K562 (cell line): Measurements from ENCODE around the gene GKN1. TPM values are rescaled to one million over a fixed set of nuclear protein-coding genes. Genes with fewer than 3 reads are reported as not detected.

Source experiments
- ATAC-seq: fragments of 200-7000 bp; cut with Tn5 transposase; 3 replicates; pipeline ENCODE4 v1.9.1; 2020; ENCODE audit warnings: moderate library complexity
- BruUV-seq: library from RNA; stranded (reverse); fragments of 400-500 nt; replicated peaks from 2 replicates; lab custom pipeline; 2021; lab: Mats Ljungman, UMichigan
- CTCF ChIA-PET: fragments of 300-600 bp; formaldehyde crosslinking; extraction: SDS; loops from one replicate; lab custom pipeline; 2021; ENCODE audit warnings: low intra/inter-chr PET ratio; lab: Yijun Ruan, JAX
- POLR2A ChIA-PET: fragments of 300-600, 350-650 bp; sonication (Branson Sonifier 250); formaldehyde crosslinking; extraction: SDS; loops from one replicate; lab custom pipeline; 2021; ENCODE audit warnings: antibody characterized with exemption, inconsistent platforms; lab: Yijun Ruan, JAX
- DNase-seq, 4 experiments: peaks; one replicate each; pipeline versions ENCODE4 v3.0.0 to v3.0.0-alpha.2; 2011 to 2018; ENCODE audit warnings: low spot score in 3 of 4, mixed read lengths in 3 of 4; ENCODE audit errors: extremely low read depth in 1 of 4
- FAIRE-seq: peaks from 2 replicates; lab custom pipeline; 2011; peaks lifted over from hg19 to GRCh38; lab: Jason Lieb, UNC
- H2AFZ ChIP-seq: 2 replicates; pipeline ENCODE4 v1.6.0; 2011; ENCODE audit warnings: low read depth, low read length, control low read depth, inconsistent platforms
- H3K27ac ChIP-seq: fragments of 200-600 bp; 3 replicates; pipeline ENCODE4 v1.8.0; 2011; ENCODE audit warnings: low read depth, mild to moderate bottlenecking, control low read depth, inconsistent platforms, low read length, moderate library complexity, mixed read lengths; ENCODE audit errors: extremely low read depth
- H3K27me3 ChIP-seq, 2 experiments: fragments of 300-600 bp in 1 of 2; 2 replicates in 1 of 2; 3 replicates in 1 of 2; pipeline versions ENCODE4 v1.6.0 to v1.8.0; 2011; ENCODE audit warnings: inconsistent platforms in 2 of 2, low read length in 2 of 2, mild to moderate bottlenecking in 1 of 2, mixed read lengths in 1 of 2, moderate library complexity in 1 of 2; ENCODE audit not compliant: control insufficient read depth in 2 of 2, insufficient read depth in 2 of 2
- H3K36me3 ChIP-seq: fragments of 300-600 bp; 3 replicates; pipeline ENCODE4 v1.8.0; 2011; ENCODE audit warnings: mild to moderate bottlenecking, low read length, inconsistent platforms; ENCODE audit not compliant: control insufficient read depth, insufficient read depth
- H3K4me1 ChIP-seq, 2 experiments: fragments of 200-600 bp in 1 of 2; replicated peaks in 1 of 2; 2 replicates in 1 of 2; 3 replicates in 1 of 2; pipeline versions ENCODE4 v1.5.1 to v1.8.0; 2011; ENCODE audit warnings: inconsistent platforms in 2 of 2, low read length in 2 of 2, mild to moderate bottlenecking in 1 of 2, mixed read lengths in 1 of 2, moderate library complexity in 1 of 2; ENCODE audit not compliant: control insufficient read depth in 2 of 2, insufficient read depth in 2 of 2
- H3K4me2 ChIP-seq: 2 replicates; pipeline ENCODE4 v1.6.1; 2011; ENCODE audit warnings: low read length, control low read depth, inconsistent platforms, mixed read lengths; ENCODE audit not compliant: insufficient read depth
- H3K4me3 ChIP-seq: fragments of 200-600 bp; sonication (generic), shearing (Covaris generic); 2 replicates; pipeline ENCODE4 v1.5.1; 2016; ENCODE audit warnings: control low read depth, inconsistent platforms
- H3K79me2 ChIP-seq: fragments of 200-600 bp; 3 replicates; pipeline ENCODE4 v1.8.0; 2011; ENCODE audit warnings: low read length, inconsistent platforms; ENCODE audit not compliant: control insufficient read depth, insufficient read depth
- H3K9ac ChIP-seq, 2 experiments: 2 replicates each; pipeline versions ENCODE4 v1.6.0 to v1.6.1; 2011; ENCODE audit warnings: low read depth in 2 of 2, low read length in 2 of 2, control low read depth in 1 of 2, inconsistent platforms in 1 of 2, mild to moderate bottlenecking in 1 of 2, mixed read lengths in 1 of 2; ENCODE audit not compliant: insufficient read depth in 1 of 2
- H3K9me1 ChIP-seq: one replicate; pipeline ENCODE4 v1.6.0; 2011; ENCODE audit warnings: inconsistent platforms, mild to moderate bottlenecking, low read length, moderate library complexity; ENCODE audit not compliant: control insufficient read depth, insufficient read depth
- H3K9me3 ChIP-seq: replicated peaks from 2 replicates; pipeline ENCODE4 v1.5.1; 2011; ENCODE audit warnings: low read depth, low read length, inconsistent platforms; ENCODE audit not compliant: control insufficient read depth, insufficient read depth
- H4K20me1 ChIP-seq: replicated peaks from 2 replicates; pipeline ENCODE4 v1.6.1; 2011; ENCODE audit warnings: low read length, inconsistent platforms, mixed read lengths; ENCODE audit not compliant: control insufficient read depth, insufficient read depth
- ARID4B ChIP-seq: sonication (generic); formaldehyde crosslinking; IDR thresholded peaks from 2 replicates; pipeline ENCODE4 v1.8.0; 2022; ENCODE audit warnings: mild to moderate bottlenecking, missing genetic modification reagents
- BRF2 ChIP-seq: IDR thresholded peaks from 3 replicates; pipeline ENCODE4 v1.6.1; 2011; ENCODE audit warnings: borderline replicate concordance, mild to moderate bottlenecking; ENCODE audit not compliant: insufficient read length, insufficient read depth
- CTBP1 ChIP-seq: fragments of 450-650 bp; IDR thresholded peaks from 2 replicates; pipeline ENCODE4 v1.6.1; 2016; ENCODE audit warnings: borderline replicate concordance
- HOXB6 ChIP-seq: fragments of 250-450 bp; sonication (Bioruptor Pico); IDR thresholded peaks from 2 replicates; pipeline ENCODE4 v1.5.1; 2022; ENCODE audit warnings: mild to moderate bottlenecking, borderline replicate concordance
- NUFIP1 ChIP-seq: fragments of 450-650 bp; IDR thresholded peaks from 2 replicates; pipeline ENCODE4 v1.6.1; 2018; ENCODE audit not compliant: partially characterized antibody
- RAD21 ChIP-seq, 2 experiments: fragments of 250-450 bp in 1 of 2; fragments of 450-650 bp in 1 of 2; sonication (Bioruptor Pico) in 1 of 2; formaldehyde crosslinking in 1 of 2; IDR thresholded peaks in 1 of 2; conservative IDR thresholded peaks in 1 of 2; 2 replicates each; pipeline versions ENCODE4 v1.4.0 to v1.8.0; 2020 to 2022; ENCODE audit warnings: mild to moderate bottlenecking in 2 of 2, moderate library complexity in 1 of 2
- SOX6 ChIP-seq: fragments of 450-650 bp; IDR thresholded peaks from 2 replicates; pipeline ENCODE4 v1.6.1; 2014; ENCODE audit warnings: mild to moderate bottlenecking
- TAF9B ChIP-seq: fragments of 450-650 bp; IDR thresholded peaks from 2 replicates; pipeline ENCODE4 v1.6.1; 2018; ENCODE audit warnings: mild to moderate bottlenecking; ENCODE audit not compliant: partially characterized antibody
- TCF15 ChIP-seq: fragments of 250-450 bp; sonication (Bioruptor Pico); IDR thresholded peaks from 2 replicates; pipeline ENCODE4 v1.8.0; 2022; ENCODE audit warnings: moderate library complexity, mild to moderate bottlenecking, inconsistent platforms
- ZNF518B ChIP-seq: fragments of 250-450 bp; sonication (Bioruptor Pico); IDR thresholded peaks from 2 replicates; pipeline ENCODE4 v1.5.0; 2021; ENCODE audit warnings: mild to moderate bottlenecking, moderate library complexity
- whole genome bisulfite sequencing: fragments of 100-300 bp; shearing (Covaris generic); methylation state at CpG from one replicate; pipeline ENCODE4 v1.1.6; 2016; ENCODE audit warnings: low coverage, mixed read lengths; ENCODE audit not compliant: insufficient coverage; ENCODE audit errors: missing lambda C conversion rate; 5-methylcytosine and 5-hydroxymethylcytosine counted together
- in situ Hi-C: fragments of 300-500 bp; cut with MboI; formaldehyde crosslinking; loops from 4 replicates; pipeline ENCODE4 v1.15.0; 2018; ENCODE audit warnings: inconsistent platforms, mixed read lengths
- intact Hi-C: fragments of 100-400 bp; cut with micrococcal nuclease; formaldehyde crosslinking; loops from 2 replicates; pipeline ENCODE4 v1.14.2; 2022
- polyA plus RNA-seq, 8 experiments: library from polyadenylated mRNA; depleted of rRNA in 4 of 8; stranded (reverse) in 5 of 8; unstranded in 3 of 8; fragments of >200 nt; fragmentation: Nextera tagmentation in 2 of 8; fragmentation: Illumina TruSeq in 1 of 8; extraction: Ambion mirVana in 2 of 8; extraction: Trizol in 1 of 8; gene quantifications; 2 replicates each; pipeline versions ENCODE4 v1.2.1 to v1.2.3, GENCODE V29; 2011 to 2014; ENCODE audit warnings: inconsistent platforms in 1 of 8, missing spikeins in 1 of 8
- total RNA-seq, 7 experiments: library from RNA; depleted of rRNA in 6 of 7; stranded (reverse); fragments of >200 nt in 6 of 7; fragmentation: Illumina TruSeq in 2 of 7; extraction: Trizol in 2 of 7; gene quantifications; 2 replicates each; pipeline versions ENCODE4 v1.2.1 to v1.2.3, GENCODE V29; 2011 to 2021; ENCODE audit warnings: low replicate concordance in 1 of 7

Gene GKN1
- total and polyA plus RNA-seq, 9 of the 15 experiments (the other 6 are each of a cell fraction or from before 2014, with no cell fraction given) = not detected

- Histone ChIP-seq H3K27ac (no peak overlapping the region), H3K9ac (no peak overlapping the region), H4K20me1 (no peaks in the 10 kb centered on the region), H3K4me3 (no peak overlapping the region), H3K36me3 (no peaks in the 10 kb centered on the region), H3K27me3 (peaks cover 5% of the 10 kb centered on the region in 2 experiments; a peak in 3 of 5 replicates), H3K9me1 (no peaks in the 10 kb centered on the region), H3K79me2 (no peaks in the 10 kb centered on the region), H2AFZ (no peak overlapping the region), H3K4me2 (no peak overlapping the region), H3K9me3 (no peaks in the 10 kb centered on the region), H3K4me1 (no peaks in the 10 kb centered on the region)
- ChIA-PET CTCF (no interaction called here), POLR2A (interaction anchor here (0.7 kb wide), 1 partner anchor 287 kb away, joined by 3 read pairs; no protein-coding TSS in a partner anchor)
- WGBS = 2% methylated on average over 4 of the region's 4 CpGs
- ATAC-seq = no peak
- in situ Hi-C loops (no loop called here), intact Hi-C loops (no loop called here)
- FAIRE-seq = no peak
- BruUV-seq = no TSS peak
- DNase-seq = no peak
- no peak for TF ChIP-seq CTBP1
- TF ChIP-seq TCF15 (CRISPR knock-in tag) = no peak
- TF ChIP-seq ZNF518B = no peak
- TF ChIP-seq BRF2 = no peak
- no peak for TF ChIP-seq SOX6
- TF ChIP-seq ARID4B (CRISPR knock-in tag) = no peak
- TF ChIP-seq TAF9B = no peak
- no peak for TF ChIP-seq NUFIP1
- TF ChIP-seq HOXB6 = no peak
- no peak for TF ChIP-seq RAD21 (CRISPR knock-in tag; conservative IDR thresholded peaks at IDR 0.05 in 1 of 2, IDR thresholded peaks at IDR 0.05 in 1 of 2)
These were observed 3.0 kb downstream of the GKN1 start for GRCh38 chr2:68977453-68977852.
